ENCODE measurements around the gene DNMBP.

Gene DNMBP

GRCh38 chr10:100006243-100006886 is 3.4 kb downstream of the DNMBP start:
- no peak for TF ChIP-seq GATA2 (IDR thresholded peaks at IDR 0.05; ENCODE audit: low read depth, low read length)
- no peak for TF ChIP-seq GATA3 (IDR thresholded peaks at IDR 0.05; ENCODE audit: low read depth, low read length)

- no peak for TF ChIP-seq GATA2 (IDR thresholded peaks at IDR 0.05; ENCODE audit: low read depth, low read length)
- no peak for TF ChIP-seq GATA3 (IDR thresholded peaks at IDR 0.05; ENCODE audit: low read depth, low read length)
Measured at GRCh38 chr10:100004805-100005510, 4.8 kb downstream of the DNMBP start.

- TF ChIP-seq GATA2 (IDR thresholded peaks at IDR 0.05; ENCODE audit: low read depth, low read length): no peak
- TF ChIP-seq GATA3 (IDR thresholded peaks at IDR 0.05; ENCODE audit: low read depth, low read length): no peak
Measured at GRCh38 chr10:100000109-100000644, 9.6 kb downstream of the DNMBP start.

- TF ChIP-seq GATA2 (IDR thresholded peaks at IDR 0.05; ENCODE audit: low read depth, low read length): no peak
- no peak for TF ChIP-seq GATA3 (IDR thresholded peaks at IDR 0.05; ENCODE audit: low read depth, low read length)
Measured at GRCh38 chr10:99999319-100000108, 10.2 kb downstream of the DNMBP start.

- TF ChIP-seq GATA2 (IDR thresholded peaks at IDR 0.05; ENCODE audit: low read depth, low read length) (no peak), GATA3 (IDR thresholded peaks at IDR 0.05; ENCODE audit: low read depth, low read length) (no peak)
Measured at GRCh38 chr10:99998889-99999288, 10.9 kb downstream of the DNMBP start.

GRCh38 chr10:99996671-99997648 is 12.8 kb downstream of the DNMBP start:
- no peak for TF ChIP-seq GATA2 (IDR thresholded peaks at IDR 0.05; ENCODE audit: low read depth, low read length)
- no peak for TF ChIP-seq GATA3 (IDR thresholded peaks at IDR 0.05; ENCODE audit: low read depth, low read length)

GRCh38 chr10:99995713-99996112 is 14.0 kb downstream of the DNMBP start:
- TF ChIP-seq GATA3 (IDR thresholded peaks at IDR 0.05; ENCODE audit: low read depth, low read length): no peak
- TF ChIP-seq GATA2 (IDR thresholded peaks at IDR 0.05; ENCODE audit: low read depth, low read length): no peak

GRCh38 chr10:99995269-99995668 is 14.5 kb downstream of the DNMBP start:
- TF ChIP-seq GATA3 (IDR thresholded peaks at IDR 0.05; ENCODE audit: low read depth, low read length) (no peak), GATA2 (IDR thresholded peaks at IDR 0.05; ENCODE audit: low read depth, low read length) (no peak)

- TF ChIP-seq GATA2 (IDR thresholded peaks at IDR 0.05; ENCODE audit: low read depth, low read length): no peak
- no peak for TF ChIP-seq GATA3 (IDR thresholded peaks at IDR 0.05; ENCODE audit: low read depth, low read length)
Measured at GRCh38 chr10:99994801-99995200, 14.9 kb downstream of the DNMBP start.

GRCh38 chr10:99993701-99994689 is 15.8 kb downstream of the DNMBP start:
- TF ChIP-seq GATA2 (IDR thresholded peaks at IDR 0.05; ENCODE audit: low read depth, low read length) (no peak), GATA3 (IDR thresholded peaks at IDR 0.05; ENCODE audit: low read depth, low read length) (no peak)

- no peak for TF ChIP-seq GATA3 (IDR thresholded peaks at IDR 0.05; ENCODE audit: low read depth, low read length)
- TF ChIP-seq GATA2 (IDR thresholded peaks at IDR 0.05; ENCODE audit: low read depth, low read length): no peak
Measured at GRCh38 chr10:99984211-99985034, 25.3 kb downstream of the DNMBP start.

Measured in SH-SY5Y (cell line).